Heart right ventricle (tissue), 16 donors: Measurements from ENCODE around the gene RSPH1. TPM values are rescaled to one million over a fixed set of nuclear protein-coding genes. Genes with fewer than 3 reads are reported as not detected.

Source experiments
- ATAC-seq, 8 donors: fragments of 200-7000 bp; cut with Tn5 transposase; one replicate each; pipeline ENCODE4 v1.9.1; 2020; ENCODE audit warnings: mild to moderate bottlenecking in 8 of 8, moderate library complexity in 8 of 8, moderate number of reproducible peaks in 1 of 8
- DNase-seq, 2 donors: peaks; one replicate each; pipeline ENCODE4 v3.0.0-alpha.2; 2020
- H3K27ac ChIP-seq, 10 donors: fragments of 200-600 bp; sonication (generic) in 2 of 10; one replicate each; pipeline versions ENCODE4 v1.5.0 to v1.8.0; 2020 to 2022; ENCODE audit warnings: mild to moderate bottlenecking in 3 of 10
- H3K27me3 ChIP-seq, 7 donors: fragments of 200-600 bp; one replicate each; pipeline ENCODE4 v1.8.0; 2021 to 2022; ENCODE audit warnings: mild to moderate bottlenecking in 2 of 7
- H3K36me3 ChIP-seq, 9 donors: fragments of 200-600 bp; sonication (generic) in 1 of 9; one replicate each; pipeline versions ENCODE4 v1.5.0 to v1.8.0; 2020 to 2022; ENCODE audit warnings: mild to moderate bottlenecking in 2 of 9
- H3K4me1 ChIP-seq, 9 donors: fragments of 200-600 bp; sonication (generic) in 1 of 9; one replicate each; pipeline versions ENCODE4 v1.5.0 to v1.8.0; 2020 to 2022; ENCODE audit warnings: mild to moderate bottlenecking in 4 of 9
- H3K4me3 ChIP-seq, 10 donors: fragments of 200-600 bp; sonication (generic) in 2 of 10; one replicate each; pipeline versions ENCODE4 v1.5.0 to v1.8.0; 2020 to 2022; ENCODE audit warnings: mild to moderate bottlenecking in 7 of 10, moderate library complexity in 2 of 10
- H3K9me3 ChIP-seq, 11 donors: fragments of 200-600 bp in 10 of 11; sonication (generic) in 2 of 11; one replicate each; pipeline versions ENCODE4 v1.5.0 to v1.8.0; 2013 to 2022; ENCODE audit warnings: mild to moderate bottlenecking in 2 of 11, control low read depth in 1 of 11, moderate library complexity in 1 of 11
- WGBS, 2 donors: extraction: QIAGEN DNeasy Blood & Tissue Kit; methylation state at CpG; one replicate each; pipeline ENCODE4 v1.1.7; 2013; ENCODE audit warnings: inconsistent platforms in 1 of 2; 5-methylcytosine and 5-hydroxymethylcytosine counted together
- intact Hi-C, 10 donors: fragments of 100-400 bp; cut with DNase I; formaldehyde crosslinking; loops; one replicate each; pipeline versions ENCODE4 v1.11.1 to v1.14.2; 2022
- polyA plus RNA-seq, 2 donors: library from polyadenylated mRNA; stranded (reverse); fragments of 200-250 nt; gene quantifications; one replicate each; pipeline ENCODE4 v1.2.3, GENCODE V29; 2013
- total RNA-seq, 10 donors: library from RNA; stranded (reverse); fragmentation: NEBNext Ultra II Directional in 3 of 10; extraction: Animal tissue kit (Norgen Biotek cat#: 25700) in 3 of 10; gene quantifications; one replicate each; pipeline versions ENCODE4 v1.2.1 to v1.2.4, GENCODE V29; 2021 to 2023
- TF ChIP-seq, protein P1 (sequence below), 9 donors: fragments of 200-600 bp; sonication (generic) in 2 of 9; IDR thresholded peaks; one replicate each; pipeline versions ENCODE4 v1.5.0 to v1.8.0; 2021 to 2022; ENCODE audit warnings: antibody characterized with exemption in 9 of 9, mild to moderate bottlenecking in 5 of 9, moderate library complexity in 1 of 9
- donor health status: Arrhythmogenic right ventricular cardiomyopathy.
- donor health status: ischemic (EF 13 %, LVEDD 7.1; RV severe dilation, severe dysfunction).
- donor health status: healthy with polysubstance abuse.
- donor health status: DM: no; HTN: yes; CAD: no.
- donor health status: DM: no; HTN: no; CAD: no.
- donor health status: ischemic (EF 25% LVEDD 6.9; RV normal size, moderate dysfunction).
- donor health status: ischemic (EF 25% LVEDD 5.7; RV mildly dilated, moderate dysfunction).
- donor health status: healthy.
- donor health status: DM: yes; HTN: yes; CAD: no.
- donor health status: Ischemic cardiomyopathy.
- donor health status: ischemic (EF 35%, LVEDD 5.7; RV mildly dilated, moderate dysfunction).
- donor health status: nonischemic (EF 11% LVEDD 7.7; RV severe dilation, severe dysfunction).
- donor health status: DM: yes; HTN: yes; CAD: no.
- donor health status: PGD.
- donor health status: ischemic (EF 29% LVEDD 5.4; RV normal size, mild dysfunction).
- donor health status: nonischemic (EF 23%, LVEDD 6.1; RV moderate dilation, normal function).

The RSPH1 gene
- total and polyA plus RNA-seq, 12 donors, result 0.06 to 0.36 (median 0.20) TPM; not detected in 9

DNA sequence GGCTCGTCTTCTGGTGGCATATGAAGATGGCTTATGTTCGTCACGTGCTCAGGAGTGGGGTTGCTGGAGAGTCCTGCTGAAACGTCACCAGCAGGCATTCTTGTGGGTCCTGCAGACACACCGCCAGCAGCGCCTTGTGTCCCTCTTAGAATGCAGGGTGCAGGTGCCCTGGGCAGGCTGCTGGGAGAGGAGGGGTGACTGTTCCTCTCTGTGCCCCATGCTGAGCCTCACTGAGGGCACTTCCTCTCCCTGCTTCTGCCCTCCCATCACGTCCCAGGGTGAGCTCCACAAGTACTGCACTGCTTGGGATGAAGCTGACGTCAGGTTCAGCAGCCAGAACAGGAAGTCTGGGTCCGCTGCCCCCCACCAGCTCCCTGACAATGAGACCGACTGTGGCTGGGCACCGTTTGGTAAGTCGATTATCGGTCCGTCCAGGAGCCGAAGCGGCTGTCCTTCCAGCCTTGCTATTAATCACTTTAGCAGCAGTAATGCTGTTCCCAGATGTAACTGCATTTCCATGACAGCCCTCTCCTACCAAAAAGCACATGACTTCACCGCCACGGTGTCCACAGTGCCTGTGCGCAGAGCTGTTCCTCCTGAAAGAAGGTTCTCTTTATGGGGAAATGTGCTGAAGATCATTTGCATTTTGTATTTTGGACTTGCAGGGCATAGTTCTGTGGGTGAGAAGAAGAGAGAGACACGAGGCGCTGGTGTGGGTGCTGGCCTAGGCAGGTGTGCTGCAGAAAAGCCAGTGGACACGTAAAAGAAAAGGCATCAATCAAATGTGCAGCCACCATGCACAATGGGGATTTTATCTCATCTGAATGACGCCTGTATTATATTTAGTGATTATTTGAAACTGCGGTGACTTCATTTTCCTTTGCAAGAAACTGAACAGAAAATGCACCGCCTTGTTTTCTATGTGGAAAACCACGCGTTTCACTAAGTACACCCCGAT is 38.7 kb upstream of the RSPH1 start:
- H3K4me1 ChIP-seq, result peaks cover 0 to 35% (median 13%) of the 10 kb centered on the region in 9 donors
- DNase-seq, result no peak
- intact Hi-C loops, result no loop called here
- peak overlapping the region in 4 of 10 donors; percentile 7 to 72 (median 12) for H3K27ac ChIP-seq
- no peaks in the 10 kb centered on the region for H3K9me3 ChIP-seq
- 68 to 69% methylated on average over 28 of the region's 28 CpGs for WGBS, 2 donors
- H3K4me3 ChIP-seq, result peak overlapping the region in 3 of 10 donors; percentile 2 to 29 (median 7)
- peak in 7 of 8 donors; percentile 23 to 62 (median 36) for ATAC-seq
- peaks cover 0 to 47% (median 0%) of the 10 kb centered on the region in 9 donors for H3K36me3 ChIP-seq
- no peaks in the 10 kb centered on the region for H3K27me3 ChIP-seq
- TF ChIP-seq, protein P1, sequence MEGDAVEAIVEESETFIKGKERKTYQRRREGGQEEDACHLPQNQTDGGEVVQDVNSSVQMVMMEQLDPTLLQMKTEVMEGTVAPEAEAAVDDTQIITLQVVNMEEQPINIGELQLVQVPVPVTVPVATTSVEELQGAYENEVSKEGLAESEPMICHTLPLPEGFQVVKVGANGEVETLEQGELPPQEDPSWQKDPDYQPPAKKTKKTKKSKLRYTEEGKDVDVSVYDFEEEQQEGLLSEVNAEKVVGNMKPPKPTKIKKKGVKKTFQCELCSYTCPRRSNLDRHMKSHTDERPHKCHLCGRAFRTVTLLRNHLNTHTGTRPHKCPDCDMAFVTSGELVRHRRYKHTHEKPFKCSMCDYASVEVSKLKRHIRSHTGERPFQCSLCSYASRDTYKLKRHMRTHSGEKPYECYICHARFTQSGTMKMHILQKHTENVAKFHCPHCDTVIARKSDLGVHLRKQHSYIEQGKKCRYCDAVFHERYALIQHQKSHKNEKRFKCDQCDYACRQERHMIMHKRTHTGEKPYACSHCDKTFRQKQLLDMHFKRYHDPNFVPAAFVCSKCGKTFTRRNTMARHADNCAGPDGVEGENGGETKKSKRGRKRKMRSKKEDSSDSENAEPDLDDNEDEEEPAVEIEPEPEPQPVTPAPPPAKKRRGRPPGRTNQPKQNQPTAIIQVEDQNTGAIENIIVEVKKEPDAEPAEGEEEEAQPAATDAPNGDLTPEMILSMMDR (IDR thresholded peaks at IDR 0.05), result no peak

DNA sequence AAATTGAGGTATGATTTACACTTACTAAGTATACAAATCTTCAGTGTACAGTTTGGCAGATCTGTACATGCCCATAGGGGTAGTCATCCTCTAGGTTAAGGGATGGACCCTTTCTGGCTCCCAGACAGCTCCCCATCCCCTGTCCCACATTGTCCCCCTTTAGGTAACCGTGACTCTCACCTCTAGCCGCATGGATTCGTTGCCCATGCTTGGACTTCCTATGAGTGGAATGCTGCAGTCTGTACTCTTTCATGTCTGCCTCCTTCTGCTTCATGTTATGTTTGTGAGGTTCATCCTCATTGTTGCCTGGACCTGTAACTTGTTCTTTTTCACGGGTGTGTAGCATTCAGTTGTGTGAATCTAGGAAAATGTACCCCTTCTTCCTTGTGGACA is 37.9 kb upstream of the RSPH1 start:
- 84 to 91% methylated on average over 4 of the region's 4 CpGs for WGBS, 2 donors

DNA sequence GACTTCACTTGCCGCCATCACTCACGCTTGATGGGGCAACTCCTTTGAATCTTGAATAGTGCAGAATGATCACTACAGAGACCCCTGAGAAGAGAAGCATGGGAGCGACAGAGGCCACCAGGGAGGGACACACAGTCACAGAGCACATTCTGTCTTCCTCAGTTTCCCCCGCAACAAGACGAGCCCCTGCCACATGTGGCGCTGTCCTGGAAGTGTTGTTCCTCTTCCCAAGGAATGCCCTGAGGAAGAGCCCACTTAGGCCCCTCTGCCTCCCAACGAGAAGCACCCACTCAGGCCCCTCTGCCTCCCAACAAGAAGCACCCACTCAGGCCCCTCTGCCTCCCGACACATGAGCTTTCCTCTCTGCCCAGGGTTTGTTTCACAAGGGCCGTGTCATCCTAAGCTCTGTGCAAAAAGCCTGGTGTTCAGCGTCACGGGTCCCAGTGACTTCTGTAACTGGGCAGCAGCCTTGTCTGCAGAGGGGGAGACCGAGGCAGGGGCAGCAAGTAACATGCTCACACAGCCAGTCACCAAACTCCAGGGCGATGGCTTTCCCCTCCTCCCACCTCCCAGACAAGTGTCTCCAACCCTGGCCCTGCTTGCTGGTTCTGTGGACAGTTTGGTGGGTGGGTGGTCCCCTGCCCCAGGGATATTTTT is 37.4 kb upstream of the RSPH1 start:
- peaks cover 0 to 52% (median 0%) of the 10 kb centered on the region in 9 donors for H3K36me3 ChIP-seq
- H3K27ac ChIP-seq, result peak overlapping the region in 6 of 10 donors; percentile 6 to 72 (median 30)
- no peak for DNase-seq
- no peaks in the 10 kb centered on the region for H3K9me3 ChIP-seq
- WGBS, 2 donors, result 92 to 95% methylated on average over 13 of the region's 13 CpGs
- ATAC-seq, result peak in 1 of 8 donors; percentile 2
- intact Hi-C loops, result no loop called here
- TF ChIP-seq, protein P1 (IDR thresholded peaks at IDR 0.05), result no peak
- peaks cover 0 to 40% (median 16%) of the 10 kb centered on the region in 9 donors for H3K4me1 ChIP-seq
- H3K4me3 ChIP-seq, result peak overlapping the region in 2 of 10 donors; percentile 7 to 29
- no peaks in the 10 kb centered on the region for H3K27me3 ChIP-seq

More for the DNA sequence above, 37.9 kb upstream of the RSPH1 start:
- DNase-seq (no peak), ATAC-seq (no peak)
- intact Hi-C loops, result no loop called here
- Histone ChIP-seq H3K4me1 (peaks cover 0 to 35% (median 13%) of the 10 kb centered on the region in 9 donors), H3K4me3 (peak overlapping the region in 3 of 10 donors; percentile 2 to 29 (median 7)), H3K36me3 (peaks cover 0 to 50% (median 0%) of the 10 kb centered on the region in 9 donors), H3K9me3 (no peaks in the 10 kb centered on the region), H3K27me3 (no peaks in the 10 kb centered on the region), H3K27ac (peak overlapping the region in 2 of 10 donors; percentile 15 to 72)
- TF ChIP-seq, protein P1 (IDR thresholded peaks at IDR 0.05), result no peak
